NCI-H2227 (cell line): ENCODE measurements around the gene CPT1C.
A peak's percentile ranks its signal among the peaks of the same experiment; 100 is the strongest.

ENCODE experiments used
- DNase-seq: peaks from one replicate; lab custom pipeline; 2025; ENCODE audit not compliant: unreplicated experiment; lab: John Stamatoyannopoulos, UW

The CPT1C gene

DNA sequence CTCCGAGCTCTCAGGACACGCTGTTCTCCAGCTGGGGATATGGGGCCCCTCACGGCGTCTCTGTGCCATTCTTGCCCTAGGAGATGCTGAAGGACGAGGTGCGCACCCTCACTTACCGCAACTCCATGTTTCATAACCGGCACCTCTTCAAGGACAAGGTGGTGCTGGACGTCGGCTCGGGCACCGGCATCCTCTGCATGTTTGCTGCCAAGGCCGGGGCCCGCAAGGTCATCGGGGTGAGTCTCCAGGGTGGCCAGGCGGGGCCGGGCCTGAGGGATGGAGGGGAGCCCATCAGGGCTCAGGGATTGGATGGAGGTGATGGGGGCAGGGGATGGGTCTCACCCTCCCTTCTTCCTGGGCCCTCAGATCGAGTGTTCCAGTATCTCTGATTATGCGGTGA is 9.1 kb upstream of the CPT1C start:
- no peak for DNase-seq

DNA sequence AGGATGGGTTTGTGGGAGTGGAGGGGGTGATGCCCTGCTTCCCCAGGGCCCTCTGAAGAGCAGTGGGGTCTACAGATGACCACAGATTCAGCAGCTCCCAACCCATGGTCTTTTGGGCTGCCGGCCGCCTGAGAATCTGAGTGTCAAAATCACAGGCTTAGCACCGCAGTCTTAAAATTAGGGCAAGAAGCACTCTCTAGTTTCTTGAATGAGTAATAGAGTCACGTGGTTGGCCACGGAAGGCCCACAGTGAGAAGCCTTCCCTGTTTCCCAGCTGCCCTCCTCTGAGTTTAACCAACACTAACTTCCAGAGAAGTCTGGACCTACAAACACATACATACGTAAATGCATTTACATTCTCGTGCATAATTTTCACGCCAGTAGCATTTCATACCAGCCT is 8.6 kb upstream of the CPT1C start:
- no peak for DNase-seq

DNA sequence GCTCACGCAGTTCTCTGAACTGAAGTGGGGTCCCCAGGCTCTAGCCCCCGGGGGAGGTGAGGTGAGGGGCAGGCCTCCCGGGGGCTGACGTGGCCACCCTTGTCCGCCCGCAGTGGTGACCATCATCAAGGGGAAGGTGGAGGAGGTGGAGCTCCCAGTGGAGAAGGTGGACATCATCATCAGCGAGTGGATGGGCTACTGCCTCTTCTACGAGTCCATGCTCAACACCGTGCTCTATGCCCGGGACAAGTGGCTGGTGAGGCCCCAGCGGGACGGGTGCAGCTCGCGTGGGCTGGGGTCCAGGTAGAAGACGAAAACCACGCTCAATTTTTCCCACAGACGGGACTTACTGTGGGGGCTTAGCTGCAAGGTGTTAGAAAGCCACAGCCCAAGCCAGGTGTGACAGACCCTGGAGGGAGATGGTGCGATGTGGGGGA is 7.1 kb upstream of the CPT1C start:
- DNase-seq: no peak

DNA sequence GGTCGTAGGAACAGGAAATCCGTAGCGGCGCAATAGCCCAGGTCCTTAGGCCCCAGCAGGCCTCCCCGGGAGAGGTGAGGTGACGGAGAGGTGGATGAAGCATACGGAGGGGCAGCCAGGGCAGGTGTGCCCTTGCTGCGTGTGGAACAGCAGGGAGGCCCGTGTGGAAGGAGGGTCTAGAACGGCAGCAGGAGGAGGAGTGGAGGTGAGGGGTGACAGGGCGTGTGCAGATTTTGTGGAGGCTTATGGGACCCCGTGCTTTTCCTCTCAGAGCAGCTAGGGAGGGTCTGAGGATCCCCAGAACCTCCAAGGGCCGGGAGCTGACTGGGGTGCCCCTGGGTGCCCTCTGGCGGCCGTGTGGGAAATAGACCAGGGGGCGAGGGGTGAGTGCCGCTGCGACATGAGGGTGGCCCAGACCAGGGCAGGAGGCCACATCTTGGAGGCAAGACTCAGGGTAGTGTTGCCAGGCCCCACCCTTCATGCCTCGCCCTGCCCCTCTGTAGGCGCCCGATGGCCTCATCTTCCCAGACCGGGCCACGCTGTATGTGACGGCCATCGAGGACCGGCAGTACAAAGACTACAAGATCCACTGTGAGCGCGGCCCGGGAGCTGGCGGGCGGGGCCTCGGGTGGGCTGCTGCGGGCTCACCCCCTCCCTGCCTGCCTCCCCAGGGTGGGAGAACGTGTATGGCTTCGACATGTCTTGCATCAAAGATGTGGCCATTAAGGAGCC is 6.5 kb upstream of the CPT1C start:
- DNase-seq: no peak

DNA sequence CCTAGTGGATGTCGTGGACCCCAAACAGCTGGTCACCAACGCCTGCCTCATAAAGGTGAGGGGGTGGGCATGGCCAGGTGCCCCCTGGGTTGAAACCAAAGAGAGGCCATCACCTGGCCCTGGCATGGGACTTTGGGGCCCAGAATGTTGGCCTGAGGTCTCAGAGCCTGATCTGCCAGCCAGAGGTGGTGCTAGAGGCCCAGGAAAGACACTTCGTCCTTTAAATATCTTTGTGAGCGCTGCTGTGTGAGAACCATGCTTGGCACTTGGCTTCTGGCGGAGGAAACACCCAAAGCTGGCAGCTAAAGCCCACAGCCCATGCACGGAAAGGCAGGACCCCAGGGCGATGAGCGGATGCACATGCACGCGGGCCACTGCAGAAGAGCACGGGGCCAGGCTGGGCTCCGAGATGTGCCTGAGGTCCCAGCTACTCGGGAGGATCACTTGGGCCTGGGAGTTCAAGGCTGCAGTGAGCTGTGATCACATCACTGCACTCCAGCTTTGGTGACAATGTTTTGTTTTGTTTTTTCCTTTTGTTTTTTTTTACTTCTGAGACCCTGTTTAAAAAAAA is 5.8 kb upstream of the CPT1C start:
- DNase-seq: no peak

DNA sequence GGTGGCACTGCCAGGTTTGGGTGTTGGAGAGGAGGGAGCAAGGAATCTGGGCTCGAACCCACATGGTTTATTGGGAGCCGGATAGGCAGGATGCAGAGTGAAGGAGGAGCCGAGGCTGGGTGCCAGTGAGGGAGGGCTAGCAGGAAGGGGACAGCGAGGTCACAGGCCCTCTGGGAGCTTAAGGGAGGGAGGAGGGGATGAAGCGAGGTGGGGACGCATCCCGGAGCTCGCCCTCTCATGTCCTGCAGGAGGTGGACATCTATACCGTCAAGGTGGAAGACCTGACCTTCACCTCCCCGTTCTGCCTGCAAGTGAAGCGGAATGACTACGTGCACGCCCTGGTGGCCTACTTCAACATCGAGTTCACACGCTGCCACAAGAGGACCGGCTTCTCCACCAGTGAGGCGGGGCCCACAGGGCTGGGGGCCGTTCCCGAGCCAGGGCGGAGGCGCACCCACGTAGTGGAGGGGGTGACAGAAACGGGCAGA is 5.0 kb upstream of the CPT1C start:
- DNase-seq: no peak

DNA sequence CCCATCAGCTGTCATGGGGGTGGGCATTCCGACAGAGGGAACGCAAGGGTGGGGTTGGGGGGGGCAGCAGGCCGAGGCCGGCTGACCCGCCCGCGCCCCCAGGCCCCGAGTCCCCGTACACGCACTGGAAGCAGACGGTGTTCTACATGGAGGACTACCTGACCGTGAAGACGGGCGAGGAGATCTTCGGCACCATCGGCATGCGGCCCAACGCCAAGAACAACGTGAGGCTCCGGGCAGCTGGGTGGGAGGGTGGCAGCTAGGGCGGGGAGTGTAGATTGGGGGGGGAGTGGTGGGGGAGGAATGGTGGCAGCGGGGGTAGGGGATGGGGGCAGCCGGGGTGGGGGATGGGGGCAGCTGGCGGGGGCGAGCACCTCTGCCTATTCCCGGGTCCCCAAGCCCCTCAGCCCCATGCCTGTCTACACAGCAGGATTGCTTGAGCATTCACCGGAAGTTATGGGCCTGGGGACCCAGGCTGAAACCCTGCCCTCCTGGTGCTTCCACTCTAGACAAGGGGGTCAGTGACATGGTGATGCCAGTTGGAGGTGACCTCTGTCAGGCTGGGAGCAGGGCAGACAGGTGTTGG is 4.3 kb upstream of the CPT1C start:
- no peak for DNase-seq

DNA sequence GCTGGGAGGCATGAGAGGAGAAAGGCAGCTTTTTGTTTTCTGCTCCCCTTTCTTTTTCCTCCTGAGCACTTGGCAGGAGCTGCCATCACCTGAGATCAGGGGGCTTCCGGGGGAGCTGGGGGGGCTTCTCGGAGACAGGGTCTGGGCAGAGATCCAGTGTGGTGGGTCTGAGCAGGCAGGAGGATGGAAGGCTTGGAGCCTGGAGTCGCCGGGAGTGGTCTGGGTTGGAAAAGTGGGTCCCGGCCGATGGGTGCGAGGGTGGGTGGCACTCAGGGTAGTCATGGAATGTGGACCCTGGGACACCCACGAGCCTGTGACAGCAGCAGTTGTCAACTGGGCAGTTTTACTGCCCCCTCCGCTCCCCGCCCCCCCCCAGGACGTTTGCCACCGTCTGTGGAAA is 3.8 kb upstream of the CPT1C start:
- DNase-seq: no peak

DNA sequence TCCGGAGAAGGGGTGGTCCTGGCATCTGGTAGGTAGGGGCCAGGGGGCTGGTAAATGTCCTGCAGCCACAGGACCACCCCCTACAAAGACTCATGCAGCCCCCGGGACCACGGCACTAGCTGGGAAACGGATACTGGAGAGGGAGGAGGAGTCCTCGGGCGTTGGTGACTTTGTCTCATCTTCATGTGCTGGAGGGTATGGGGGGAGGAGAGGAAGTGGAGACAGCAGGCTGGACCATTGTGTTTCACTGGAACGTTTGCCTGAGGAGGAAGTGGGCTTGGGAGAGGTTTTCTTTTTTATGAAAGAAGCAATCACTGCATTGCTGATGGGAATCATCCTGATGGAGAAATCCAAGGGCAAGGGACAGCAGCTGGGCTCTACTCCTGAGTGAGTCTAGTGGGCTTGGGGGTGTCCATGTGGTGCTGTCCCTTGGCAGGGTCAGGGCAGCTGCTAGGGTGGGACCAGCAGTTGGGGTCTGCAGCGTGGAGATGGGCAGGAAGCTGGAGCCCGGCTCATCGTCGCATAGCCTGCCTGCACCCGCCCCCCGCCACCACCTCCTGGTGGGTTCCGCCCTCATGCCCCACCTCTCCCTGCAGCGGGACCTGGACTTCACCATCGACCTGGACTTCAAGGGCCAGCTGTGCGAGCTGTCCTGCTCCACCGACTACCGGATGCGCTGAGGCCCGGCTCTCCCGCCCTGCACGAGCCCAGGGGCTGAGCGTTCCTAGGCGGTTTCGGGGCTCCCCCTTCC is 3.2 kb upstream of the CPT1C start:
- DNase-seq: peak; percentile 27

DNA sequence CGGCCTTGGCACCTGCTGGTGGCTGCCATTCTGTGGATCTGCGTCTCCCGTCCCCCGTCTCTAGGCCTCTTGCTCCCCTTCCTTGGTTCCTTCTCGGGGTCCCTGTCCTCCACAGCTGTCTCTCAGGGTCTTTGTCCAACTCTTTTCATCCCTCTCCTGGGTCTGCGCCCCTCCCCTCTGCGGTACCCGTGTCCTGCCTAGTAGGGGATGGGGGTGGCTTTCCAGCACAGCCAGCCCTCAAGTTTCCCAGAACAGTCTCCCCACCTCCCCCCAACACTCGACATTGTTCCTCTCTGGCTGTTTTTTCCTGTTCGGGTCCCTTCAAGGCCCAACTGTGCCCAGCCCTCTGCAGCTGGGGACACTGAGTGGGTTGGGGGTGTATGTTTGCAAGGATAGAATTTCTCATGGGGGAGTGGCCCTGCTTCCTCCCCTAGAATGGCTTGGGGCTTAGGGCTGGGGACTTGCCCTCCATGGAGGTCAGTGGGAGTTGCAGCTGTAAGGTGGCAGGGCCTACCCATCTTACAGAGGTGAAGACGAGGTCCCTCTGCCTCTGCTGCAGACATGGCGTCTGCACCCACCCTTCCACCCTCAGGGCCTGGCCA is 2.3 kb upstream of the CPT1C start:
- DNase-seq: no peak

DNA sequence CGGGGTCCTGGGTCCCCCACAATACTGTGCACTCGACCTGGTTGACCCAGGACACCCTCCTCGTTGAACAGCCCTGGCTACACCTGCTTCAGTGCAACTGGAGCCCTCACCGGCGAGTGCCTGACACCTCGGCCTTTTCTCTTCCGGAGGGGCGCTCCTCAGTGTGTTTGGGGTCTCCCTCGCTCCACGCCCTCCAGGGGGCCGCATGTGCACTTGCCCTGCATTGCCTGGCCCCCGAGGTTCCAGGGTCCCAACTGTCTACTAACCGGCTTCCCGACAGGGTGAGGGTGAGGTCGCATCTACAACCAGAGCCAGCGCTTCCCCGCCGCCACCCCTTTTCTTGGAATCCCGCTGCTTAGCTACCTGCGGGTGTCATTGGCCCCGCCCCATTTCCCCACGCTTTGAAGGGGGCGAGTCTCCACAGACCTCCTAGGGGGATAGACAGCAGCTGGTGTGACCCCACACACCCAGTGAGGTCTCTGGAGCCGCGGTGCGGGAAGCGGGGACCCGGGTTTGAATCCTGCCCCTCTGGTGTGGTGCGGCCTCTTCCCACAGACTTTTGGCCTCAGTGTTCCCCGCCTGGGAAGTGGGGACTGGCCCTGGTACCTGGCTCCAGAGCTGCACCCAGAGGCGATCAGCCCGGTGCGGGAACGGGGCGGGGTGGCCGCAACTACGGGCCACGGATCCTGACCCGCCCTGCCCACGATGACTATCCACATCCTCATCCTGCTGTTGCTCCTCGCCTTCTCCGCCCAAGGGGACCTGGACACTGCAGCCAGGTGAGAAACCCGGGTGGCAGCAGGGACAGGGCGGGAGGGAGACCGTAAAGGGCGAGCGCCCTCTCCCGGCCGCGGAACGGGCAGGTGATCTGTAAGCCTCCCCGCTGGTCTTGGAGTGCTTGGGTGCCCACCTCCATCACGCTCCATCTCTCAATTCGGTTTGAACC is 1.5 kb upstream of the CPT1C start, which contains the start of gene ADM5:
Gene ADM5, plus strand, starts transcription at position 462 of the 946 bp plus-strand sequence. Its CDS starts 244 bp downstream, at position 706.
- peak; percentile 62 for DNase-seq

DNA sequence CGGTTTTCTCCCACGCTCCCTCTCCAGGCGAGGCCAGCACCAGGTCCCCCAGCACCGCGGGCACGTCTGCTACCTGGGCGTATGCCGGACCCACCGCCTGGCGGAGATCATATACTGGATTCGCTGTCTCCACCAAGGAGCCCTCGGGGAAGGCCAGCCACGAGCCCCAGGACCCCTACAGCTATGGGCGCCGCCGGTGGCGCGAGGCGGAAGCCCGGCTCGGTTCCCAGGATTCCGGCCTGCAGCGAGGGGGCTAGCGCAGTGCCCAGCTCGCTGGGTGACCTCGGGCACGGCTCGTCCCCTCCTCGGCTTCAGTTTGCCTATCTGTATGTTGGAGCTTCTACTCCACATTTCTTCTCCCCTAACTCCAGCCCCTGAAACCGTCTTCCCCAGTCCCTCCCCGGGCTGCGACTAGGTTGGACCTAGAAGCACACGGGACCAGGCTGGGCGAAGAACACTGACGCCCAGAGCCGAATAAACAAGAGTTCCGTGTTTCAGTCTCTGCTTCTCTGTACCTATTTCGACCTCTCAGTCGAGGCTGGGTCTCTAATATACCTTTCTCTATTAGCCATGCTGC is 749 bp upstream of the CPT1C start:
- DNase-seq: no peak

DNA sequence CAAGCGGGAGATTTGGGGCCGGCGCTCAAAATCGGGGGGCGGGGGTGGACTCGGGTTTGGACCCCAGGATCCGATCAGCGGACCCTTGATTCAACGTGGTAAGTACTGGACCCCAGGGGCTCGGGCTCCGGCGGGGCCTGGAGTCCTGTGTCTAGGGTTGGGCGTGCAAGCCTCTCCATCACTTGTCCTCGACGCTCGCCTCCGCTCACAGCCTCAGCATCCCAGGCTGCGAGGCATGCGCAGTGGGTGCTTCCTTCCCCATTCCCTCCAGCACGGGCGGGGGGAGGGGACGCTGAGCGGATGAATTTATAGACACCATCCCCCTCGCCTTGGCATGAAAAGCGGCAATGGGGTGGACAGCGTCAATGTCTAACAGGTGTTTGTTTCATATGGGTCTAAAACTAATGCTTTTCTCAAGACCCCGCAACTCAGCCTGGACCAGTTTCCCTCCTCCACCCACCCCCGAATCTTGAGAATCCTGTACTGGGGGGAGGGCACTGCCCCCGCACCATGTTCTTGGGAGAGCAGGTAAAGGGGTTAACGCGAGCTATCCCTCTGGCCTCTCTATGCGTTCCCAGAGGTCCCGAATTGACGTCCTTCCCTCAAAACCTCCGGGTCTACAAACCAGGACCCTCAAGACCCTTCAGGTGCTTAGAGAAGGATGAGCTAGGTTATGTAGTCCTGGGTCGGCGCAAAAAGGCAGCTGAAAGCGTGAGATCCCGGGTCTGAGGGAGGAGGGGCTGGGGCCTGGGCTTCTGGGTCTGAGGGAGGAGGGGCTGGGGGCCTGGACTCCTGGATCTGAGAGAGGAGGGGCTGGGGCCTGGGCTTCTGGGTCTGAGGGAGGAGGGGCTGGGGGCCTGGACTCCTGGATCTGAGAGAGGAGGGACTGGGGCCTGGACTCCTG is 579 bp downstream of the CPT1C start:
- peak; percentile 89 for DNase-seq

DNA sequence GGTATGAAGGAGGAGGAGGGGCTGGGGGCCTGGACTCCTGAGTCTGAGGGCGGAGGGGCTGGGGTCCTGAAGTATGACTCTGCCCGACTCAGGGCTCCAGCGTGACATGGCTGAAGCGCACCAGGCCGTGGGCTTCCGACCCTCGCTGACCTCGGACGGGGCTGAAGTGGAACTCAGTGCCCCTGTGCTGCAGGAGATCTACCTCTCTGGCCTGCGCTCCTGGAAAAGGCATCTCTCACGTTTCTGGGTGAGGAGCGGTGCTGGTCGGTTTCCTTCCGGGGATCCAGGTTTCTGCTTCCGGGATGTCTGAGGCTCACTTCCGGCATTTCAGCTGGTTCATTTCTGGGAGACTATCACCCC is 1.2 kb downstream of the CPT1C start:
- DNase-seq: peak; percentile 45

DNA sequence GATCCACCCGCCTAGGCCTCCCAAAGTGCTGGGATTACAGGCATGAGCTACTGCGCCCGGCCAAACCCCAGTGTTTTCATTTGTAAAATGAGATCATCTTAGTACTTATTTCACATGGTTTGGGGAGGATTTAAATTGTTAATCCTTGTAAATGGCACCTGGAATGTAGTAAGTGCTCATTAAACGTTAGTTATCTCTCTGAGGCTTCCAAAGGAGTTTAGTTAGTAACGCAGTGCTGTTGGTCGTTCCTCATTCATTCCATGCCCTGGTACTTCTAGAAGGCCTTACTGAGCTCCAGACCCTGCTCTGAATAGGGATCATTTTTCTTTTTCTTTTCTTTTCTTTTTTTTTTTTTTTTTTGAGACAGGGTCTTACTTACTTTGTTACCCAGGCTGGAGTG is 5.2 kb downstream of the CPT1C start:
- no peak for DNase-seq

DNA sequence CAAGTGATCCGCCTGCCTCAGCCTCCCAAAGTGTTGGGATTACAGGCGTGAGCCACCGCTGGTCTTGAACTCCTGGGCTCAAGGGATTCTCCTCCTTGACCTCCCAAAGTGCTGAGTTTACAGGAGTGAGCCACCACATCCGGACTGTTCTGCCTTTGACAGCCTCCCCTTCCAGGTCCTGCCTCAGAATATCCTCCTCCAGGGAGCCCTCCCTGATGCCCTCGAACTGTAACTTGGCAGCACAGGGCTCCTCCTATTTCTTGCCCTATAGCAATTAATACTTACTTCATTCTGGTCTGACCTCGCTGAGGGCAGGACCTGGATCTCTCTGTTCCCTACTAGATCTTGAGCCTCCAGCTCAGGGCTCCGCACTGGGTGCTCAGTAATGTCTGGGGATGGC is 5.9 kb downstream of the CPT1C start:
- no peak for DNase-seq

DNA sequence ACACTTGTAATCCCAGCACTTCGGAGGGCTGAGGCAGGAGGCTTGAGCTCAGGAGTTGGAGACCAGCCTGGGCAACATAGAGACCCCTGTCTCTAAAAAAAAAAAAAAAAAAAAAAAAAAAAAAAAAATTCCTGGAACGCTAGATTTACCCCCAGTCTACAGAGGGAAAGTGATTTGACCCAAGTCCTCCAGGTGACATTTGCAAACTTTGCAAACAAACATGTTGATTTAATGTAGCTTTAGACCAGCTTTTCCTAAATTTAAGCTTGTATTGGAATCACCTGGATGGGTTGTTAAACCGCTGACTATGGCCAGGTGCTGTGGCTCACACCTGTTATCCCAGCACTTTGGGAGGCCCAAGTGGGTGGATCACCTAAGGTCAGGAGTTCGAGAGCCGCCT is 8.4 kb downstream of the CPT1C start:
- DNase-seq: no peak

DNA sequence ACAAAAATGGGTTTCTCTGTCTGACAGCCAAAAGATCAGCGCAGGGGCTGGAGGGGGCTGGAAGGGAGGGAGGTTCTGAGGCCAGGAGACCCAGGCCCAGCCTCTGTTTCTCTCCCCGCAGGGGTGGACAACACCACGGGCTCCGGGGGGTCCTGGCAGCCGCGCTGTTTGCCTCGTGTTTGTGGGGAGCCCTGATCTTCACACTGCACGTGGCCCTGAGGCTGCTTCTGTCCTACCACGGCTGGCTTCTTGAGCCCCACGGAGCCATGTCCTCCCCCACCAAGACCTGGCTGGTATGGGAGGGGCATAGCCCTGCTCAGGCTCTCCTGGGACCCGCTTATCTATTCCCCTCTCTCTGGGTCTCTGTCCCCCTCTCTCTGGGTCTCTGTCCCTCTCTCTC is 9.6 kb downstream of the CPT1C start:
- DNase-seq: no peak

DNA sequence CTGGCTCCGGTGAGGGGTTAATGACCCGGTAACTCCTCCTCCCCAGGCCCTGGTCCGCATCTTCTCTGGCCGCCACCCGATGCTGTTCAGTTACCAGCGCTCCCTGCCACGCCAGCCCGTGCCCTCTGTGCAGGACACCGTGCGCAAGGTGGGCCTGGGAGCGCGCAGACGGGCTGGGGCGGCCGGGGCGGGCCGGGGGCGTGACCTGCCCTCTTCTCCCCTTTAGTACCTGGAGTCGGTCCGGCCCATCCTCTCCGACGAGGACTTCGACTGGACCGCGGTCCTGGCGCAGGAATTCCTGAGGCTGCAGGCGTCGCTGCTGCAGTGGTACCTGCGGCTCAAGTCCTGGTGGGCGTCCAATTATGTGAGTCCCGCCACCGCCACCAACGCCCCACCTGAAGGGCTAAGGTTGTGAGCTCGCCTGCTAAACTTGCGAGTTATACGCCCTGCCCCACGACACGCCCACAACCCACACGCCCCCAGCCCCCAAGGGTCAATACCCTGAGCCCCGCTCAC is 10.4 kb downstream of the CPT1C start:
- DNase-seq: no peak
